Panc1 (cell line): Measurements from ENCODE around the gene NDUFAF8. TPM values are rescaled to one million over a fixed set of nuclear protein-coding genes. Genes with fewer than 3 reads are reported as not detected.
A peak's percentile ranks its signal among the peaks of the same experiment; 100 is the strongest.

Source experiments
- ATAC-seq: fragments of 200-7000 bp; cut with Tn5 transposase; 2 replicates; pipeline ENCODE4 v1.9.1; 2020; ENCODE audit warnings: mild to moderate bottlenecking, moderate library complexity
- BruUV-seq: library from RNA; stranded (reverse); fragments of 400-500 nt; replicated peaks from 2 replicates; lab custom pipeline; 2021; lab: Mats Ljungman, UMichigan
- CTCF ChIA-PET: fragments of 300-600 bp; sonication (Branson Sonifier 250); formaldehyde crosslinking; loops from one replicate; lab custom pipeline; 2022; ENCODE audit warnings: antibody characterized with exemption; lab: Charles Lee
- POLR2A ChIA-PET: fragments of 300-600 bp; sonication (Branson Sonifier 250); formaldehyde crosslinking; loops from one replicate; lab custom pipeline; 2022; ENCODE audit warnings: antibody characterized with exemption; lab: Charles Lee
- DNase-seq: peaks from one replicate; pipeline ENCODE4 v3.0.0-alpha.2; 2010; ENCODE audit warnings: low read depth, low spot score
- H3K27ac ChIP-seq: 2 replicates; pipeline ENCODE4 v1.5.1; 2011; ENCODE audit warnings: mild to moderate bottlenecking, low read length, inconsistent platforms
- H3K27me3 ChIP-seq: fragments of 200-500 bp; sonication (Bioruptor generic); 2 replicates; pipeline ENCODE4 v1.6.0; 2014; ENCODE audit warnings: low read length, inconsistent platforms; ENCODE audit not compliant: control insufficient read depth, insufficient read depth
- H3K36me3 ChIP-seq: fragments of 200-500 bp; sonication (Bioruptor generic); 2 replicates; pipeline ENCODE4 v1.5.1; 2014; ENCODE audit warnings: inconsistent platforms, mild to moderate bottlenecking, low read length, moderate library complexity; ENCODE audit not compliant: control insufficient read depth, insufficient read depth
- H3K4me1 ChIP-seq: 2 replicates; pipeline ENCODE4 v1.5.1; 2011; ENCODE audit warnings: inconsistent platforms, mild to moderate bottlenecking, low read length, moderate library complexity; ENCODE audit not compliant: control insufficient read depth, insufficient read depth
- H3K4me3 ChIP-seq, 2 experiments: 2 replicates each; pipeline ENCODE4 v1.5.1; 2011 to 2012; ENCODE audit warnings: low read depth in 2 of 2, low read length in 2 of 2, mild to moderate bottlenecking in 2 of 2, inconsistent platforms in 1 of 2, moderate library complexity in 1 of 2
- H3K9me3 ChIP-seq: fragments of 200-500 bp; sonication (Bioruptor generic); 2 replicates; pipeline ENCODE4 v1.5.1; 2014; ENCODE audit warnings: low read depth, mild to moderate bottlenecking, inconsistent platforms, low read length, moderate library complexity; ENCODE audit not compliant: control insufficient read depth, insufficient read depth
- POLR2AphosphoS5 ChIP-seq: IDR thresholded peaks from 2 replicates; pipeline ENCODE4 v1.6.1; 2012; ENCODE audit warnings: mild to moderate bottlenecking, low read depth, low read length, moderate library complexity
- SIN3A ChIP-seq: IDR thresholded peaks from 2 replicates; pipeline ENCODE4 v1.6.1; 2012; ENCODE audit warnings: low read depth, mild to moderate bottlenecking, low read length, moderate library complexity, borderline replicate concordance; ENCODE audit not compliant: insufficient read depth
- TCF7L2 ChIP-seq: IDR thresholded peaks from 2 replicates; pipeline ENCODE4 v1.6.1; 2011; ENCODE audit warnings: mild to moderate bottlenecking, low read depth, low read length, inconsistent platforms
- in situ Hi-C: cut with HindIII; loops from 2 replicates; pipeline ENCODE4 v1.10.0; 2016; ENCODE audit warnings: low sequenced_read_pairs, low pct_unique_long_range_greater_than_20kb
- intact Hi-C: fragments of 100-400 bp; cut with micrococcal nuclease; formaldehyde crosslinking; loops from one replicate; pipeline ENCODE4 v1.10.0; 2022; ENCODE audit not compliant: unreplicated experiment
- total RNA-seq: library from RNA; stranded (reverse); gene quantifications from one replicate; pipeline ENCODE4 v1.2.1, GENCODE V29; 2021; ENCODE audit not compliant: unreplicated experiment
- TF ChIP-seq, protein P1 (sequence below), 2 experiments: IDR thresholded peaks; 2 replicates each; pipeline ENCODE4 v1.6.1; 2011 to 2012; ENCODE audit warnings: low read depth in 2 of 2, control low read depth in 1 of 2, low read length in 1 of 2, mild to moderate bottlenecking in 1 of 2, moderate library complexity in 1 of 2; ENCODE audit not compliant: insufficient read depth in 1 of 2
- TF ChIP-seq, protein P2 (sequence below): fragments of 450-650 bp; IDR thresholded peaks from 2 replicates; pipeline ENCODE4 v1.5.1; 2017; ENCODE audit warnings: mild to moderate bottlenecking

NDUFAF8 gene
- total RNA-seq, 1 experiment from 2014 or later, result 75.8 TPM

- POLR2A ChIA-PET, result no interaction called here
- peaks cover 3% of the 10 kb centered on the region for H3K4me1 ChIP-seq
- no peaks in the 10 kb centered on the region for H3K27me3 ChIP-seq
- no peak overlapping the region for H3K4me3 ChIP-seq
- no peak overlapping the region for H3K27ac ChIP-seq
- ATAC-seq (peak; percentile 57), DNase-seq (no peak)
- H3K9me3 ChIP-seq, result no peaks in the 10 kb centered on the region
- CTCF ChIA-PET, result interaction anchor here (0.6 to 1.0 kb wide), 3 partner anchors 13 to 230 kb away, joined by 3 read pairs; no protein-coding TSS in a partner anchor
- H3K36me3 ChIP-seq, result peaks cover 3% of the 10 kb centered on the region; the same call in 1 of the 2 replicates
- in situ Hi-C loops, result no loop called here
- TF ChIP-seq SIN3A (no peak), TCF7L2 (no peak), POLR2AphosphoS5 (no peak)
- TF ChIP-seq, protein P1, sequence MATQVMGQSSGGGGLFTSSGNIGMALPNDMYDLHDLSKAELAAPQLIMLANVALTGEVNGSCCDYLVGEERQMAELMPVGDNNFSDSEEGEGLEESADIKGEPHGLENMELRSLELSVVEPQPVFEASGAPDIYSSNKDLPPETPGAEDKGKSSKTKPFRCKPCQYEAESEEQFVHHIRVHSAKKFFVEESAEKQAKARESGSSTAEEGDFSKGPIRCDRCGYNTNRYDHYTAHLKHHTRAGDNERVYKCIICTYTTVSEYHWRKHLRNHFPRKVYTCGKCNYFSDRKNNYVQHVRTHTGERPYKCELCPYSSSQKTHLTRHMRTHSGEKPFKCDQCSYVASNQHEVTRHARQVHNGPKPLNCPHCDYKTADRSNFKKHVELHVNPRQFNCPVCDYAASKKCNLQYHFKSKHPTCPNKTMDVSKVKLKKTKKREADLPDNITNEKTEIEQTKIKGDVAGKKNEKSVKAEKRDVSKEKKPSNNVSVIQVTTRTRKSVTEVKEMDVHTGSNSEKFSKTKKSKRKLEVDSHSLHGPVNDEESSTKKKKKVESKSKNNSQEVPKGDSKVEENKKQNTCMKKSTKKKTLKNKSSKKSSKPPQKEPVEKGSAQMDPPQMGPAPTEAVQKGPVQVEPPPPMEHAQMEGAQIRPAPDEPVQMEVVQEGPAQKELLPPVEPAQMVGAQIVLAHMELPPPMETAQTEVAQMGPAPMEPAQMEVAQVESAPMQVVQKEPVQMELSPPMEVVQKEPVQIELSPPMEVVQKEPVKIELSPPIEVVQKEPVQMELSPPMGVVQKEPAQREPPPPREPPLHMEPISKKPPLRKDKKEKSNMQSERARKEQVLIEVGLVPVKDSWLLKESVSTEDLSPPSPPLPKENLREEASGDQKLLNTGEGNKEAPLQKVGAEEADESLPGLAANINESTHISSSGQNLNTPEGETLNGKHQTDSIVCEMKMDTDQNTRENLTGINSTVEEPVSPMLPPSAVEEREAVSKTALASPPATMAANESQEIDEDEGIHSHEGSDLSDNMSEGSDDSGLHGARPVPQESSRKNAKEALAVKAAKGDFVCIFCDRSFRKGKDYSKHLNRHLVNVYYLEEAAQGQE (IDR thresholded peaks at IDR 0.05; ENCODE audit: insufficient read depth in 1 of 2, low read depth in 2 of 2, low read length in 1 of 2), result no peak
- TF ChIP-seq, protein P2, sequence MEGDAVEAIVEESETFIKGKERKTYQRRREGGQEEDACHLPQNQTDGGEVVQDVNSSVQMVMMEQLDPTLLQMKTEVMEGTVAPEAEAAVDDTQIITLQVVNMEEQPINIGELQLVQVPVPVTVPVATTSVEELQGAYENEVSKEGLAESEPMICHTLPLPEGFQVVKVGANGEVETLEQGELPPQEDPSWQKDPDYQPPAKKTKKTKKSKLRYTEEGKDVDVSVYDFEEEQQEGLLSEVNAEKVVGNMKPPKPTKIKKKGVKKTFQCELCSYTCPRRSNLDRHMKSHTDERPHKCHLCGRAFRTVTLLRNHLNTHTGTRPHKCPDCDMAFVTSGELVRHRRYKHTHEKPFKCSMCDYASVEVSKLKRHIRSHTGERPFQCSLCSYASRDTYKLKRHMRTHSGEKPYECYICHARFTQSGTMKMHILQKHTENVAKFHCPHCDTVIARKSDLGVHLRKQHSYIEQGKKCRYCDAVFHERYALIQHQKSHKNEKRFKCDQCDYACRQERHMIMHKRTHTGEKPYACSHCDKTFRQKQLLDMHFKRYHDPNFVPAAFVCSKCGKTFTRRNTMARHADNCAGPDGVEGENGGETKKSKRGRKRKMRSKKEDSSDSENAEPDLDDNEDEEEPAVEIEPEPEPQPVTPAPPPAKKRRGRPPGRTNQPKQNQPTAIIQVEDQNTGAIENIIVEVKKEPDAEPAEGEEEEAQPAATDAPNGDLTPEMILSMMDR, result peak; percentile 75; the same call in 1 of the 2 replicates
- BruUV-seq, result no TSS peak
- intact Hi-C loops, result loop anchor here (10.0 kb wide), 1 partner anchor 230 kb away; no protein-coding TSS in a partner anchor
Measured at GRCh38 chr17:81254955-81255717, 16.0 kb downstream of the NDUFAF8 start.

- H3K4me1 ChIP-seq, result peaks cover 3% of the 10 kb centered on the region
Measured at GRCh38 chr17:81256616-81257015, 17.5 kb downstream of the NDUFAF8 start.

More at GRCh38 chr17:81256616-81257015, 17.5 kb downstream of the NDUFAF8 start:
- Histone ChIP-seq H3K36me3 (peaks cover 5% of the 10 kb centered on the region; the same call in 1 of the 2 replicates), H3K9me3 (no peaks in the 10 kb centered on the region), H3K27ac (no peak overlapping the region), H3K27me3 (no peaks in the 10 kb centered on the region), H3K4me3 (no peak overlapping the region)
- BruUV-seq, result no TSS peak
- CTCF ChIA-PET, result no interaction called here
- intact Hi-C loops, result loop anchor here (10.0 kb wide), 1 partner anchor 228 kb away; no protein-coding TSS in a partner anchor
- POLR2A ChIA-PET, result no interaction called here
- in situ Hi-C loops, result no loop called here
- DNase-seq (no peak), ATAC-seq (0 out of 2 replicates have a peak, but pooled peaks have one; percentile 12)
- TF ChIP-seq SIN3A (no peak), TCF7L2 (no peak), POLR2AphosphoS5 (no peak)
- TF ChIP-seq, protein P1 (IDR thresholded peaks at IDR 0.05; ENCODE audit: insufficient read depth in 1 of 2, low read depth in 2 of 2, low read length in 1 of 2), result no peak
- TF ChIP-seq, protein P2, result no peak
